ENCODE results near the gene YOD1.

Gene YOD1

DNA sequence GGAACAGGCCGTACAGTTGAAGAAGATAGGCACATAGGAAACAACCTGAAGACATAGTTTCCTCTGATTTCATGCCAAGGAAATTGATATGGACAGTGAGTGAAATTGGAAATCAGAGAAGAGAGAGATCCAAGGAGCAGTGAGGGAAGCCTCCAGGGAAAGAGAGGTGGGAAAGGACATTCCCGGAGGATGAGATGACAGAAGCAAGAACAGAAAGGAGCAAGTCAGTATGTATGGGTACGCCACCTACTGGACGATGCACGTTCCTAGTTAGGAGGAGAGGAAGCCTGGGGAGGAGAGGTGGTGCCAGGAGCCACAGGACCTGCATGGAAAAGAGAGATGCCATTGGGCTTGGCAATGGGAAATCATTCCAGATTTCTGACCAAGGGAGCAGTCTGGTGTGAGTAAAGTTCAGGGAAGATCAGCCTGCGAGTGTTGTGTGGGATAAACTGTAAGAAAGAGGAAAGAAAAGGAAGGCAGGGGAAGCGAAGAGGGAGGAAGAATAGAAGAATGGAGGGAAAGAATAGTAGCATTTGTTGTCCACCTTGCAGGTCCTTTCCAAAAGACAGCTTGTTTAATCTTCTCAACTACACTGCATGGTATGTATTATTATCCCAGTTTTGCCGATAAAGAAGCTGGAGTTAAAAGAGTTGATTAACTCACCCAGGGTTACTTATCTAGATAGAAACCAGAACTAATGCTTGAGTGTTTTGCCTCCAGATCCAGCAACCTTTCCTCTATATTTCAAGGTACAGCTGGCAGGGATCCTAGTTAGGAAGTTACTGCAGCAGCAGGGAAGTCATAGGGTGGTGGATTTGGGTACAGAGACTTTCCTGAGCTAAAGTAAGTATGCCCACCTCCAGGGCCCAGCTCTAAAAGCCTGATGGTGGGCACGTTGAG, 45.8 kb downstream of the YOD1 start:
- DNase-seq, result peak; percentile 29

DNA sequence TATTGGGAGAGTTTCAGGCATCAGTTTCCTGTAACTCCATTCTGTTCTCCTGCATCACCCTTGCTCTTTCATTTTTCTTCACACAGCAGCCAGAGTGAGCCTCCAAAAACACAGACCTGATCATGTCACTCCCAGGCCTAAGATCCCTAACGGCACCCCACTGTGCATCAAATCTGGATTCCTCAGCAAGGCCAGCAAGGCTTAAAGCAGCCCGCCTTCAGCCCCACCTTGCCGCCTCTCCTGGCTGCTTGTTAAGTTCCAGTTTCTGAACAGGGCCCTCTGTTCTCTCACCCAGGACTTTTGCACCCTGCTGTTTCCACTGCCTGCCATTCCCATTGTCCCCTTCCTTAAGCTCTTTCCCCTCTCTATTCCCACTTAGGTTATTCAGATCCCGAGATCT, 47.8 kb downstream of the YOD1 start:
- no peak for DNase-seq

DNA sequence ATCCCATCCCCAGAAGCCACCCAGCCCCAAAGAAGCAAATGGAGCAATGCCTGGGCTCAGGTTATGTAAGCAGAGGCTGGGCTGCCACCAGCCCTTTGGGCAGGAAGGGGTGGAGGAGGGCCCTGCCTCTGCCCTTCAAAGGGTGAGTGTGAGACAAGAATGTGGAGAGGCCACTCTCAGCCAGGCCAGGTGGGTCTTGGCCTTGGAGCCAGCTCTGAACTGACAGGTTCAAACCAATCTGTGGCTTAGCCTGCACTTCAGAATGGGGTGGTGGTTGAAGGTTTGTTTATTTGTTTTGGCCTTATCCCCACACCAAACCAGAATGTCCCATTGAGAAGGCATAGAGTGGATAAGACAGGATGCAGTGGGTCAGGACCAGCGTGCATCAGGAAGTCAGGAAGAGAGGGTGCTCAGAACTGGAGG, 48.3 kb downstream of the YOD1 start:
- DNase-seq, result no peak

DNA sequence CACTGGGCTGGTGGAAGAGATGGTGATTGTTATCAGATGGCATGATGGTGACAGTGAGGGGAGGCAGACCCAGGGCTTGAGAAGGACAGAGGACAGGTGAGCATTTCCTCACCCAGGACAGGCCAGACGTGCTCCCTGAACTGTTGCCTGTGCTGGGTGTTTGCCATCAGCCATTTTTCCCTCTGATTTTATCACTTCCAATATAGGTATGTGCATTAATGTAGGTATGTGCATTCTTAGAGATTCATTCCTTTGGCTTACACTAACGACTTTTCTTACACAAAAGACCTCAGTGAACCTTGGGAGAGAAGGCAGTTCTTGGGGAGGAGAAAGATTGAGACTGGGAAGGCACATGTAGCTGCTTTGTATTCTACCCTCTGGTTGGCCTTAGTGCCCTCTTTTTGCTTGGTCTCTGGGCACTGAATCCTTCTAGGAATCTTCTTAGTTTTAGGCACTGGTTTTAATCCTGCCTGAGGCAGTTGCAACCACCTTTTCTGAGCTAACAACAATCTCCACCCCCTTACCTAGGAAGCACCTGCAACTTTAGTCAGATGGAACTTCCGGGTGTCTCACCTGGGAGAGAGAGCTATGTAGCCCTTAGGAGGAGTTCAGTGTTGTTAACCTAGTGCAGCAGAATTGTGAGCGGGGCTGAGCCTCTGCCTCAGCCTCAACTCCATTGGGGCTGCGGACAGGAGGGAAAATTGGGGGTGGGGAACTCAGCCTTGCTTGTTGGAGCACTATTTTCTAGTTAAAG, 49.3 kb downstream of the YOD1 start:
- no peak for DNase-seq

DNA sequence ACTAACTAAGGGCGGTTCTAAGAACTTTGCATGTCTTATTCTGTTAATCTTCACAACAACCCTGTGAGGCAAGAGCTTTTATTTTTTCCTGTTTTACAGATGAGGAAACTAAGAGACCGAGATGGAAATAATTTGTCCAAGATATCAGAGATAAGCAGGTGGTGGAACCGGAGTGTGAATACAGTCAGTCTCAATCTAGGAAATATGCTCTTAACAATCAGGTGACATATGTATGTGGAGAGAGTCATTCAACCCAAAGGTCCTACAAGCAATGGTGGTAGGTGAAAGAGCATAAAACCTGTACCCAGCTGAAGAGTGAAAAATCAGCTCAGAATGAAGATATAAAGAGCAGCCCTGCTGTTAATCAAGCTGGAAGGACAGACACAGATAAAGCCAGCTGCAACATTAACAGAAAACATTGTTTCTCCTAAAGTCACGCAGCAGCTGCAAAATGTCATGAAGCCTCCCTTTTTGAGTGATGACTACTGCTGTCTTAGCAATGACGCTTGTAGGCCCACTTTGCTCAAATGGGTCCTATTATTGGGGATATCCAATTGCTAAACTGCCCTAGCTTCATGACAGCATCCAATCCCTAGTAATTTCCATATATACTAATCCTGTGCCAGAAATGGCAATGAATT, 50.2 kb downstream of the YOD1 start:
- DNase-seq, result no peak

DNA sequence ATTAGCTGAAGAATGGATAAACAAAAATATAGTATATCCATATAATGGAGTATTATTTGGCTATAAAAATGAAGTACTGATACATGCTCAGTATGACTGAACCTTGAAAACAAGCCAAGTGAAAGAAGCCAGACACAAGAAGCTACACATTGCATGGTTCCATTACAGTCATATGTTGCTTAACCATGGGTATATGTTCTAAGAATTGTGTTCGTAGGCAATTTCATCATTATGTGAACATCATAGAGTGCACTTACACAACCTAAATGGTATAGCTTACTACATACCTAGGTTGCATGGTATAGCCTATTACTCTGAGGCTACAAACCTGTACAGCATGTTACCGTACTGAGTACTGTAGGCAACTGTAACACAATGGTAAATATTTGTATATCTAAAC, 52.2 kb downstream of the YOD1 start:
- DNase-seq, result no peak

Measured in NCI-H1105 treated with DMSO at 0.1 percent for 48 hours (cell line).